HEK293 (cell line): ENCODE measurements around the gene C3.

Experiments
- BCL11A ChIP-seq: fragments of 450-650 bp; formaldehyde crosslinking; IDR thresholded peaks from 2 replicates; pipeline ENCODE4 v1.5.1; 2016; ENCODE audit warnings: low read depth, missing biosample characterization, missing genetic modification characterization
- MEIS1 ChIP-seq: sonication (generic); formaldehyde crosslinking; IDR thresholded peaks from 2 replicates; pipeline ENCODE4 v1.8.1; 2022; ENCODE audit warnings: missing genetic modification reagents, mild to moderate bottlenecking, borderline replicate concordance
- ZNF335 ChIP-seq: fragments of 450-650 bp; formaldehyde crosslinking; conservative IDR thresholded peaks from 2 replicates; pipeline ENCODE4 v1.5.1; 2016; ENCODE audit warnings: missing biosample characterization, missing genetic modification characterization
- ZNF558 ChIP-seq: fragments of 450-650 bp; formaldehyde crosslinking; IDR thresholded peaks from 2 replicates; pipeline ENCODE4 v1.5.1; 2016; ENCODE audit warnings: missing biosample characterization, missing genetic modification characterization
- TF ChIP-seq, protein P1 (sequence below): fragments of 450-650 bp; formaldehyde crosslinking; IDR thresholded peaks from 2 replicates; pipeline ENCODE4 v1.5.1; 2016; ENCODE audit warnings: missing biosample characterization, missing genetic modification characterization

DNA sequence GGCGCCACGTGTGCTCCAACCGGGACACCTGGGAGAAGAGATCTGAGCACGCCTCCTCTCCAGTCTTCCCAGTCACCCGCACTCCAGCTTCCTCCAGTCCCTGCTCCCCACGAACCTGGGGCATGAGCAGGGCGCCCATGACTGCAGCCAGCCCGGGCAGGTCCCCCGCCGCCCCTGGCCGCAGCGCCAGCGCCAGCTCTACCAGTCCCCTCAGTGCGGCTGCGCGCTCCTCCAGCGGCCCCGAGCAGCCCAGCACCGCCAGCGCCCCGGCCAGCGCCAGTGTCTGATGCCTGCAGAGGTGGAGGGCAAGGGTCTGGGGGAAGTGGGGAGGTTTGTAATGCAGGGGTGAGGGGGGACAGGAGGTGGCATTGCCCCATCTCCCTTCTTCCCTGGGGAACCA is 33.7 kb upstream of the C3 start:
- TF ChIP-seq ZNF558 = no peak
- TF ChIP-seq ZNF335 (tag by site-specific recombination) = no peak
- TF ChIP-seq, protein P1, sequence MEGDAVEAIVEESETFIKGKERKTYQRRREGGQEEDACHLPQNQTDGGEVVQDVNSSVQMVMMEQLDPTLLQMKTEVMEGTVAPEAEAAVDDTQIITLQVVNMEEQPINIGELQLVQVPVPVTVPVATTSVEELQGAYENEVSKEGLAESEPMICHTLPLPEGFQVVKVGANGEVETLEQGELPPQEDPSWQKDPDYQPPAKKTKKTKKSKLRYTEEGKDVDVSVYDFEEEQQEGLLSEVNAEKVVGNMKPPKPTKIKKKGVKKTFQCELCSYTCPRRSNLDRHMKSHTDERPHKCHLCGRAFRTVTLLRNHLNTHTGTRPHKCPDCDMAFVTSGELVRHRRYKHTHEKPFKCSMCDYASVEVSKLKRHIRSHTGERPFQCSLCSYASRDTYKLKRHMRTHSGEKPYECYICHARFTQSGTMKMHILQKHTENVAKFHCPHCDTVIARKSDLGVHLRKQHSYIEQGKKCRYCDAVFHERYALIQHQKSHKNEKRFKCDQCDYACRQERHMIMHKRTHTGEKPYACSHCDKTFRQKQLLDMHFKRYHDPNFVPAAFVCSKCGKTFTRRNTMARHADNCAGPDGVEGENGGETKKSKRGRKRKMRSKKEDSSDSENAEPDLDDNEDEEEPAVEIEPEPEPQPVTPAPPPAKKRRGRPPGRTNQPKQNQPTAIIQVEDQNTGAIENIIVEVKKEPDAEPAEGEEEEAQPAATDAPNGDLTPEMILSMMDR (tag by site-specific recombination) = no peak
- TF ChIP-seq MEIS1 (CRISPR knock-in tag) = no peak
- no peak for TF ChIP-seq BCL11A (tag by site-specific recombination)
